ENCODE data around the gene MRTO4. TPM values are rescaled to one million over a fixed set of nuclear protein-coding genes. Genes with fewer than 3 reads are reported as not detected.
A peak's percentile ranks its signal among the peaks of the same experiment; 100 is the strongest.

Gene MRTO4
- total RNA-seq, 1 donor from 2014 or later: 41.0 TPM

DNA sequence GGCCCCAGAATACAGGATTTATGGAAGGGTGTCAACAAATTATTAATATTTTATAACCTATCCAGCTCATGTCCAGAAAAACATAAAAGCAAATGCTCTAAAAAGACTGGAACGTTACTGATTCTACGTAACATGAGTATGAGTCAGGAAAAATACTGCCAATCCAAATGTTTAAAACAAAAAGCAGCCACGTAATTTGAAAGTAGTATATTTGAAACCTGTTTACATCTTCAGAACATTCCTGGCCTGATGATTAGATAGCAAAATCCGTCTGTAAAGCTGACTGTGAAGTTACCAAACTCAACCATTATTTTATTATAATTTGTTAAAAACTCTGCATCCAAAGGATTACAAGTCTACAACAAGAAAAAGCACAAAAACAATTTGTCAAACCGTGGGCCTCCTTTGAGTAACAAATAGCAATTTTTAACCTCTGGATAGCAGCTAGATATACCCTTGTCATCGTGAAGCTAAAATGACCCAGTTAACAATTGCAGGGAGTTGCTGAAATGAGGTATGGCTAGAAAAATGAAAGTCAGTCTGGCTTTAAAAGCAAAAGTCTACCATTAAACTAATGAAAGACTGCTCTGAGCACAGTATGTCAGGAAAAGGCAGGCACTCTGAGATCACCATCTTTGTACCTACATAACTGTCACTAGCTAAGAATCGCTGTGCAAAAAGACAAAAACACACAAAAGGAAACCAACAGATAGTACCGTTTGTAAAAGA, 42.7 kb upstream of the MRTO4 start:
- Histone ChIP-seq H3K79me2 (ENCODE audit: insufficient read depth, low read length) (peaks cover 100% of the 10 kb centered on the region), H3K27ac (ENCODE audit: low read depth, low read length) (peak overlapping the region; percentile 92), H4K20me1 (ENCODE audit: insufficient read depth, low read length) (peaks cover 65% of the 10 kb centered on the region), H3K36me3 (ENCODE audit: insufficient read depth, low read length) (peaks cover 9% of the 10 kb centered on the region), H2AFZ (ENCODE audit: low read depth, low read length) (no peak overlapping the region), H3K9ac (ENCODE audit: low read length) (peak overlapping the region; percentile 92), H3K4me3 (ENCODE audit: insufficient read depth, low read depth, low read length) (peak overlapping the region; percentile 89), H3K27me3 (ENCODE audit: insufficient read depth, low read length) (no peaks in the 10 kb centered on the region), H3K4me2 (ENCODE audit: low read length) (peak overlapping the region; percentile 89), H3K4me1 (ENCODE audit: insufficient read depth, low read length) (peaks cover 16% of the 10 kb centered on the region), H3K9me3 (ENCODE audit: insufficient read depth, low read depth, low read length) (no peaks in the 10 kb centered on the region)
- peaks cover 1% of the 10 kb centered on the region for H3K36me3 Mint-ChIP-seq (ENCODE audit: low read depth, unreplicated experiment)
- TF ChIP-seq, protein P1, sequence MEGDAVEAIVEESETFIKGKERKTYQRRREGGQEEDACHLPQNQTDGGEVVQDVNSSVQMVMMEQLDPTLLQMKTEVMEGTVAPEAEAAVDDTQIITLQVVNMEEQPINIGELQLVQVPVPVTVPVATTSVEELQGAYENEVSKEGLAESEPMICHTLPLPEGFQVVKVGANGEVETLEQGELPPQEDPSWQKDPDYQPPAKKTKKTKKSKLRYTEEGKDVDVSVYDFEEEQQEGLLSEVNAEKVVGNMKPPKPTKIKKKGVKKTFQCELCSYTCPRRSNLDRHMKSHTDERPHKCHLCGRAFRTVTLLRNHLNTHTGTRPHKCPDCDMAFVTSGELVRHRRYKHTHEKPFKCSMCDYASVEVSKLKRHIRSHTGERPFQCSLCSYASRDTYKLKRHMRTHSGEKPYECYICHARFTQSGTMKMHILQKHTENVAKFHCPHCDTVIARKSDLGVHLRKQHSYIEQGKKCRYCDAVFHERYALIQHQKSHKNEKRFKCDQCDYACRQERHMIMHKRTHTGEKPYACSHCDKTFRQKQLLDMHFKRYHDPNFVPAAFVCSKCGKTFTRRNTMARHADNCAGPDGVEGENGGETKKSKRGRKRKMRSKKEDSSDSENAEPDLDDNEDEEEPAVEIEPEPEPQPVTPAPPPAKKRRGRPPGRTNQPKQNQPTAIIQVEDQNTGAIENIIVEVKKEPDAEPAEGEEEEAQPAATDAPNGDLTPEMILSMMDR (IDR thresholded peaks at IDR 0.05; ENCODE audit: insufficient read depth, low read depth, low read length): no peak
- TF ChIP-seq EZH2 (IDR thresholded peaks at IDR 0.05; ENCODE audit: insufficient read depth, low read length): no peak
- peaks cover 31% of the 10 kb centered on the region for H3K4me1 Mint-ChIP-seq (ENCODE audit: low read depth, unreplicated experiment)
- H3K9me3 Mint-ChIP-seq (ENCODE audit: unreplicated experiment): no peaks in the 10 kb centered on the region
- H3K27me3 Mint-ChIP-seq (ENCODE audit: low read depth, unreplicated experiment): no peaks in the 10 kb centered on the region
- peak overlapping the region; percentile 97 for H3K4me3 Mint-ChIP-seq (ENCODE audit: unreplicated experiment)
- H3K27ac Mint-ChIP-seq (ENCODE audit: unreplicated experiment): peak overlapping the region; percentile 82
- peak; percentile 69 for DNase-seq (ENCODE audit: low read depth)
- FAIRE-seq: no peak

DNA sequence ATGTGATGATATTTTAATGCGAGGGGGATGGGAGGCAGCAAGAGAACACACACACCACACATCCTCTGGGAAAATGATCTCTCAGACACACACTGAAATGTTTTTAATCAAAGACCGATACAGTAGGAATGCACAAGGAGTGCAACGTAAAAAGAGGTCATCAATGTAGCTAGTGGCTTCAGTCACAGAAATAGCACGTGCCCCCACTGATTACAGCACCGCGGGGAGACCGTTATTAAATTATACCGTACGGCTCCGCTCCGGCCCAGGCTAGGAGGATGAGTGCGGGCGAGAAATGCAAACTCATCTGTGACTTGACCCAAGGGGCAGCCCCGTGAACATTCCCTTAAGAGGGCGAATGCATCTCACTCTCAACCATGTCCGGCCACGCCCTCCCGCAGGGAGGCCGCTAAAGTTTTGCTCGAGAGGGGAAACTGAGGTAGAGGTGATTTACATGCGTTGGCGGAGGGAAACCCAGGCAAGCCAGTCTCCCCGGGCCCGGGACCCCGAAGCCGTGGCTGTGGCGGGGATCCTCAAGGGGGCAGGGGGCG, 42.1 kb upstream of the MRTO4 start:
- FAIRE-seq (no peak), DNase-seq (ENCODE audit: low read depth) (peak; percentile 36)
- H3K27ac ChIP-seq (ENCODE audit: low read depth, low read length): peak overlapping the region; percentile 92
- Mint-ChIP-seq H3K9me3 (ENCODE audit: unreplicated experiment) (no peaks in the 10 kb centered on the region), H3K27me3 (ENCODE audit: low read depth, unreplicated experiment) (no peaks in the 10 kb centered on the region), H3K4me3 (ENCODE audit: unreplicated experiment) (peak overlapping the region; percentile 97), H3K27ac (ENCODE audit: unreplicated experiment) (peak overlapping the region; percentile 82), H3K4me1 (ENCODE audit: low read depth, unreplicated experiment) (peaks cover 33% of the 10 kb centered on the region), H3K36me3 (ENCODE audit: low read depth, unreplicated experiment) (peaks cover 1% of the 10 kb centered on the region)
- no peak for TF ChIP-seq EZH2 (IDR thresholded peaks at IDR 0.05; ENCODE audit: insufficient read depth, low read length)
- TF ChIP-seq, protein P1 (IDR thresholded peaks at IDR 0.05; ENCODE audit: insufficient read depth, low read depth, low read length): no peak
- peak overlapping the region; percentile 89 for H3K4me3 ChIP-seq (ENCODE audit: insufficient read depth, low read depth, low read length)
- H2AFZ ChIP-seq (ENCODE audit: low read depth, low read length): peak overlapping the region; percentile 29
- peak overlapping the region; percentile 89 for H3K4me2 ChIP-seq (ENCODE audit: low read length)
- peaks cover 14% of the 10 kb centered on the region for H3K4me1 ChIP-seq (ENCODE audit: insufficient read depth, low read length)
- peak overlapping the region; percentile 92 for H3K9ac ChIP-seq (ENCODE audit: low read length)
- H3K79me2 ChIP-seq (ENCODE audit: insufficient read depth, low read length): peaks cover 100% of the 10 kb centered on the region
- H3K36me3 ChIP-seq (ENCODE audit: insufficient read depth, low read length): peaks cover 14% of the 10 kb centered on the region
- peaks cover 61% of the 10 kb centered on the region for H4K20me1 ChIP-seq (ENCODE audit: insufficient read depth, low read length)
- no peaks in the 10 kb centered on the region for H3K27me3 ChIP-seq (ENCODE audit: insufficient read depth, low read length)
- H3K9me3 ChIP-seq (ENCODE audit: insufficient read depth, low read depth, low read length): no peaks in the 10 kb centered on the region
